HEK293 (cell line): ENCODE measurements around the gene DDX27.

Experiments
- ZNF140 ChIP-seq: fragments of 450-650 bp; formaldehyde crosslinking; IDR thresholded peaks from 2 replicates; pipeline ENCODE4 v1.5.1; 2016; ENCODE audit warnings: missing biosample characterization, missing genetic modification characterization
- ZNF169 ChIP-seq: fragments of 450-650 bp; formaldehyde crosslinking; IDR thresholded peaks from 2 replicates; pipeline ENCODE4 v1.5.1; 2016; ENCODE audit warnings: missing biosample characterization, missing genetic modification characterization
- ZNF37A ChIP-seq: fragments of 450-650 bp; IDR thresholded peaks from 2 replicates; pipeline ENCODE4 v1.5.1; 2018; ENCODE audit warnings: missing biosample characterization, missing genetic modification characterization
- ZNF404 ChIP-seq: fragments of 450-650 bp; formaldehyde crosslinking; IDR thresholded peaks from 2 replicates; pipeline ENCODE4 v1.5.1; 2017; ENCODE audit warnings: missing biosample characterization, missing genetic modification characterization
- ZNF433 ChIP-seq: fragments of 450-650 bp; formaldehyde crosslinking; IDR thresholded peaks from 2 replicates; pipeline ENCODE4 v1.5.1; 2016; ENCODE audit warnings: missing biosample characterization, missing genetic modification characterization, low read depth
- ZSCAN16 ChIP-seq: fragments of 450-650 bp; formaldehyde crosslinking; IDR thresholded peaks from 2 replicates; pipeline ENCODE4 v1.5.1; 2016; ENCODE audit warnings: missing biosample characterization, missing genetic modification characterization
- TF ChIP-seq, protein P1 (sequence below): fragments of 450-650 bp; formaldehyde crosslinking; IDR thresholded peaks from 2 replicates; pipeline ENCODE4 v1.5.1; 2016; ENCODE audit warnings: missing biosample characterization, missing genetic modification characterization

DNA sequence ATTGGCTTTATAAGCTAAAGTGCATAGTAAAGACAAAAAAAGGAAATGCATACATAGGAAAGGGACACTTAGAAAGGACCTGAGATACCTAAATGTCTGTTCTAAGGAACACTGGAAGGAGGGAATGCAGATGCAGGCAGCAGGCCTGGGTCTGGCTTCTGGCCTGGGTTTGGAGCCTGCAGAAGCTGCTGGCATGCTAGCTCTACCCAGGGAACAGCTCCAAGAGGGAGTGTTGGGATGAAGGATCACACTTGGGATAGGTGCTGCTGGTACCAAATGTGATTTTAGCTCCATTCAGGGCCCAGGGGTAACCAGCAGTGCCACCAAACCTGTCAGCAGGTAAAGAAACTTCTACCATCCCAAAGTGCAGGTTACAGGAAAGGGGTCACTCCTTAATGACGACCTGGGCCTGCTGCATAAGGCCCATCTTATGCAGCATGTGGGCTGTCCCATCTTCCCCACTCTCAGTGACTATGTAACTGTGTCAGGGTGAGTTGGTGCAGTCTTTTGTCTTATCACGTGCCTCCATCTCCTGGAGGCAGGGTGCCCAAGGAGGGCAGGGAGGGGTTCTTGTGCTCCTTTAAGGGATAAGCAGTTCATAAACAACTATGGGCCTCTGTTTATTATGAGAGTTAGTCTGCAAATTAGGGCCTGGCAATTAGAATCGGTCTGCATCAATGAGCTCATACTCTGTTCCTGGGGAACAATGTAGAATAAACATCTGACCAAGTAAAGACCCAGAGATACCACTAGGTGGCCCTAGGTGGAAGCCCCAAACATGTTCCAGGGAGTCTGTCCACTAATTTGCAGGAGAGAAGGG is 26.9 kb downstream of the DDX27 start:
- TF ChIP-seq, protein P1, sequence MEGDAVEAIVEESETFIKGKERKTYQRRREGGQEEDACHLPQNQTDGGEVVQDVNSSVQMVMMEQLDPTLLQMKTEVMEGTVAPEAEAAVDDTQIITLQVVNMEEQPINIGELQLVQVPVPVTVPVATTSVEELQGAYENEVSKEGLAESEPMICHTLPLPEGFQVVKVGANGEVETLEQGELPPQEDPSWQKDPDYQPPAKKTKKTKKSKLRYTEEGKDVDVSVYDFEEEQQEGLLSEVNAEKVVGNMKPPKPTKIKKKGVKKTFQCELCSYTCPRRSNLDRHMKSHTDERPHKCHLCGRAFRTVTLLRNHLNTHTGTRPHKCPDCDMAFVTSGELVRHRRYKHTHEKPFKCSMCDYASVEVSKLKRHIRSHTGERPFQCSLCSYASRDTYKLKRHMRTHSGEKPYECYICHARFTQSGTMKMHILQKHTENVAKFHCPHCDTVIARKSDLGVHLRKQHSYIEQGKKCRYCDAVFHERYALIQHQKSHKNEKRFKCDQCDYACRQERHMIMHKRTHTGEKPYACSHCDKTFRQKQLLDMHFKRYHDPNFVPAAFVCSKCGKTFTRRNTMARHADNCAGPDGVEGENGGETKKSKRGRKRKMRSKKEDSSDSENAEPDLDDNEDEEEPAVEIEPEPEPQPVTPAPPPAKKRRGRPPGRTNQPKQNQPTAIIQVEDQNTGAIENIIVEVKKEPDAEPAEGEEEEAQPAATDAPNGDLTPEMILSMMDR (tag by site-specific recombination): peak; percentile 44; the same call in 1 of the 2 replicates
- TF ChIP-seq ZNF169 (tag by site-specific recombination): no peak
- no peak for TF ChIP-seq ZSCAN16 (tag by site-specific recombination)
- TF ChIP-seq ZNF140 (tag by site-specific recombination): no peak
- TF ChIP-seq ZNF433: no peak
- TF ChIP-seq ZNF404: no peak
- TF ChIP-seq ZNF37A: no peak
